Activated T-cell treated with anti-CD3 and anti-CD28 coated beads, Interleukin-2, amount 50 U/mL, for 48 hours (primary cell): ENCODE measurements around the gene TMEM255B.
"Not testable (repeated sequence)": the region's sequence is repeated elsewhere in the genome, so short reads cannot be mapped to it uniquely, and the experiment has no call there.

Experiments used
- DNase-seq, 2 experiments: peaks; one replicate each; pipeline ENCODE4 v3.0.0-alpha.2; 2020

Gene TMEM255B

DNA sequence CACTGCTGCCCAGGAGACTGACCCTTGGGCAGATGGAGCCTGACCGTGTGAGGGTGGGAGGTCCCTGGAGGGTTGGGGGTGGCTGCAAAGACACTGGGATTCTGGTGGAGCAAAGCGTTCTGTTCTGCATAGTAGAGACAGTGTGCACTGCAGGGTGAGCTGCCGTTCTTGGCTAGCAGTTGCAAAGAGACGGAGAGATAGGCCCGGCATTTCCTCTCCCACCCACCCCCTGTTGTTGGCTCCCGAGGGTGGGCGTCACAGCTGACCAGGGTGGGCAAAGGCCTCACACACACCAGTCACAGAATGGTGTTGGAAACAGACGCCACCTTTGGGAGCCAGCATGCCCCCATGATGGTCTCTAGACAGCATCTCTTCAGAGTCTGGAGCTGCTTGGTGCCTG lies 11.4 kb downstream of the TMEM255B start:
- DNase-seq: no peak

GRCh38 chr13:113770937-113771336 lies 11.9 kb downstream of the TMEM255B start:
- DNase-seq: no peak

DNA sequence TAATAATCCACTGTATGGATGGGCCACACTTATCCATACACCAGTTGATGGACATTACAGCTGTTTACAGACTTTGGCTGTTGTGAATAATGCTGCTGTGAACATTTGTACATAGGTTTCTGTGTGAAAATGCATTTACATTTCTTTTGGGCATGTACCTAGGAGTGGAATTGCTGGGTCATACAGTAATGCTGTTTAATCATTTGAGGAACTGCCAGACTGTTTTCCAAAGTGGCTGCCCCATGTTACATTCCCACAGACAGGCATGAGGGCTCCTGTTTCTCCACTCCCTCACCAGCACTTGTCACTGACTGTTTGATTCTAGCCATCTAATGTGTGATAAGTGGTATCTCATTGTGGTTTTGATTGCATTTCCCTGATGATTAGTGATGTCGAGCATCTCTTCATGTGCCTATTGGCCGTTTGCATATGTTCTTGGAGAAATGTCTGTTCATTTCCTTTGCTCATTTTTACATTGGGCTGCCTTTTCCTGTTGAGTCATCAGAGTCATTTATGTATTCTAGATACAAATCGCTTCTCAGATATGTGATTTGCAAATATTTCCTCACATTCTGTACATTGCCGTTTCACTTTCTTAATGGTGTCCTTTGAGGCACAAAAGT lies 12.8 kb downstream of the TMEM255B start:
- no peak for DNase-seq

DNA sequence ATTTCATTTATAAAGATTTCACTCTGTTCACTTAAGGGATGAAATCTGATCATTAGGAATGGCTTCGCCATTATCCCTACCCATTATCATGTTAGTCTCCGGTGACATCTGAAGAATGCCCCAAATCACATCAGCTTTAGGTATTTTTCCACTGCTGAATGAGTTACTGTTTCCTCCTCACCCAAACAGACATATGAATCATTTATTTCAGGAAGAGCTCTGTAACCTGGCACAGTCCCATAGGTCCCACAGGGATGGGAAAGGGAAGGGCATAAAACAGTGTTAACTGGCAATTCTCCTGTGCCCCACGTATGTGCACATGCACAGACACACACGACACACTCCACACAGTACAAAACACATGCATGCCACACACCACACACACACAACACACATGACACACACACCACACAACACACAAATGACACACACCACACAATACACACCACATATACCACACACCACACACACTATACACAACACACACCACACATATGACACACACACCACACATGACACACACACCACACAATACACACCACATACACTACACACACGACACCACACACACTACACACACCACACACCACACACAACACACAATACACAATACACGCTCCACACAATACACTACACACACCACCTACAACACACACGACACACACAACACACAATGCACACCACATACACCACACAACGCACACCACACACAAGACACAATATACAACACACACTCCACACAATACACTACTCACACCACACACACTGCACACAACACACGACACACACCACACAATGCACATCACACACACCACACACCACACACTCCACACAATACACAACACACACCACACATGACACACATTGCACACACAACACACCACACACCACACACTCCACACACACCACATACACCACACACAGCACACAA lies 15.4 kb downstream of the TMEM255B start:
- no peak for DNase-seq

GRCh38 chr13:113775451-113776145 lies 16.6 kb downstream of the TMEM255B start:
- DNase-seq: no peak

DNA sequence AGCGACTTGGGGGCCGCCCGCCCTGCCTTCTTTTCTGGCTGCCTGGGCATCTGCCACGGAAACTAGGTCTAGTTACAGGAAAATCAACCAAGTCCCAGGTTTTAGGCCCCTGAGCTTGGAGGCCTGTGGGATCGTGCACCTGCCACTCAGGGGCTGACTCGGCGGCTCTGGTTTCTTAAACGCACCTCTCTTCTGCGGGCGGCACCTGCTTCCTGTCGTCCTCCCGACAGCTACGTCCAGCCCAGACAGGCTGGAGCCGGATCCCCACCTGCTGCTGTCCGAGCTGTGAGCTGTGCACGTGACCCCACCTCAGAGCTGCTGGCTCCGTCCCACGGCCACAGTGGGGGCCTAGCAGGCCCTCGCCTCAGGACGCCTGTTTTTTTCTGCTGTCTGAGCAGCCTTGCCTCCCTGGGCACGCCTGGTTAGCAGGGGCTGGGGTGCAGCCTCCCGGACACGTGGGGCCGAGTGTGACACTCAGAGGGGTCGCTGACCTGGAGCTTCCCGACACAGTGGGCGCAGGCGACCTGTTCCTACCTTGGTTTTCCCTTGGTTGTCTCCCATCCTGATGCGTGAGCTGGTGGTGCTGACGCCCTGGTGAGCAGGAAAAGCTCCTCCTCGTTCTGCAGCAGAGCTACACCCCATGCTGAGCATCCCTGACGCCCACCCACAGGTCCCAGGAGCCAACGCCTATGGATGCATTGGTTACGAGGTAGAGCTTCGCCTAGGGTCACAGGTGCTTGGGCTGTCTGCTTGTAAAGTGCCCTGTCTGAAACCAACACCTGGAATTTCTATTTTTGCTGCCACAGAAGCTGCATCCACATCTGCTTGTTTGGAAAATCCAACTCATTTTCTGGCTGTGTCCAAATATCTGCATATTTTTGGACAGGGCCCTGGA lies 17.5 kb downstream of the TMEM255B start:
- no peak for DNase-seq

DNA sequence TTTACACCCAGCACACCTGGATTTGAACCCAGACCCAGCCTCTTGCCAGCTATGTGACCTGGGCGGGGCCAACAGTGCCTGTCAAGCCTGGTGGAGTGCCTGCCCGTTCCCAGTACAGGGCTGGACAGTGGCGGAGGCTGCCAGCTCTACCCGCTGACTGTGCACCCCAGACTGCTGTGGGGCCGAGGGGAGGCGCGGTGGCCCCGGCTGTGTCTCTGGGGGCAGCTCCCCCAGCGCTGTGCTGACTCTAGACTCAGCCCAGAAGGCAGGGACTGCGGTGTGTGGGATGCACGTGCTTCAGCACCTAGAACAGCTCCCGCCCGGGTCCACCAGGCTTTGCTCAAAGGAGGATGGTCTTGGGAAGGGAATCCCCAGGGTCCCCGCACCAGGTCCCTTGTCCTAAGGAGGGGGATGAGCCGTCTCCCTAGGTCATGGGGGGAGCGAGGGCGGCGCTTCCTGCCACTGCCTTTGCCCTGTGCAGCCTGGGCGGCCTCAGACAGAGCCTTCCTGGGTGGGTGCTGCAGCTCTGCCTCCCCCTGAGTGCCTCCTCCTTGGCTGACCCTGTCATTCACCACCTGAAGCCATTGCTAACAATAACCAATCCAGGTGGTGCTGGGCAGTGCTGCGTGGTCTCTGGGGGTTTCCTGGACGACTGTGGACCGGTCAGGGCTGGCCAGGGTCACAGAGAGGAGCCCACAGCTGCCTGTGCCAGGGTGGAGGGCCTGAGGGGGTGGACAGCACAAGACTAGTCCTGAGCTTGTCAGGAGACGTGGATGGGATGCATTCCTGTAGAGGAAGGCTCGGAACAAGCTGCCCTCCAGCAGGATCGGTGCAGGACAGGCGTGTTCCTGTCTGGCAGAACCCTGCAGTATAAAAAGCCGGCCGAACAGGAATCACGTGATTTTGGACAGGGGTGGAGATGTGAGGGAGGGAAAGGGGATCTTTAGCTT lies 18.6 kb downstream of the TMEM255B start:
- DNase-seq: no peak

GRCh38 chr13:113781571-113781970 lies 22.5 kb downstream of the TMEM255B start:
- no peak for DNase-seq

GRCh38 chr13:113782472-113782871 lies 23.4 kb downstream of the TMEM255B start:
- DNase-seq: no peak

- no peak for DNase-seq
Measured at GRCh38 chr13:113783200-113783881, 24.3 kb downstream of the TMEM255B start.

DNA sequence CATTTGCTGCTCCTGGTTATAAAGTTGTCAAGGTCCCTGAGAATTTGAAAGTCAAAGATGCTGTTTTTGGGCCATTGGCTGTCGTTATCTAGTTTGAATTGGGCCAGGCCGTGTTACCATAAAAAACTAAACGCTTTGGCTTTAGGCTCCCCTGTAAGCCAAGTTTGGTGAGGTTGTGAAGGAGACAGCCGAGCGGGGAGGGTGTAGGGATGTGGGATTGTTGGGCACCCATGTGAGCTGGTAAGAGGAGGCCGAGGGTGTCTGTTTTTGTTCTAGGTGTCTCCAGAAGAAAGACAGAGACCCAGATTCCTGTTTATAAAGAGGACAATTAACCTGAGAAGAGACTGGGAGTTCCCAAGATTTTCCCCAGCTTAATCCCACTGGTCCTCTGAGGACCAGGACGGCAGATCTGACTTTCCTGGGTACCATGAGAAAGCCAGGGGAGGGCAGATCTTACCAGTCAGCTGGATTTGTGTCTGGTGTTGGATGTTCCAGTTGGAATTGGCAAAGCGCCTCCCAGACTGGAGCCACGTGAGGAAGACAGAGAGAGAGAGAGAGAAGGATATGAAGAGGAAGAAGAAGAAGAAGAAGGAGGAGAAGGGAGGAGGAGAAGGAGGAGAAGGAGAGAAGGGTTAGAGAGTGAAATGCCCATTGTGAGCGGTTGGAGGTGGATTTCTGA lies 25.1 kb downstream of the TMEM255B start:
- DNase-seq: no peak

DNA sequence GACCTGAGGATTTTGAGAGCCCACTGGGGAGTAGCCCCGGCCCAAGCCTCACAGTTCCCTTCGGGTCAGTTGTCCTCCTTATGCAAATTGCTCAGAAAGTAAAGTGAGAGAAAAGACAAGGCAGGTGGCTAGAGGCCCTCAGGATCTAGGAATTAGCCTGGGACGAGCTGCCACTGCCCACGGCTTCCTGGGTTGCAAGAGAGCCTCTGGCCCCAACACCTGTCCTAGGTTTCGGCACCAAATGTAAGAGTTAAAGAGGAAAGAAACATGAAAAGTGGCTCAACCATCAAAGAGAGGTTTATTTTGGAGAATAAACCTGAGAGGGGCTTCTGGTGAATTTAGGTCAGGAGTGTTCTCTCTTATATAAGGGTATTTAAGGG lies 25.6 kb downstream of the TMEM255B start:
- no peak for DNase-seq

DNA sequence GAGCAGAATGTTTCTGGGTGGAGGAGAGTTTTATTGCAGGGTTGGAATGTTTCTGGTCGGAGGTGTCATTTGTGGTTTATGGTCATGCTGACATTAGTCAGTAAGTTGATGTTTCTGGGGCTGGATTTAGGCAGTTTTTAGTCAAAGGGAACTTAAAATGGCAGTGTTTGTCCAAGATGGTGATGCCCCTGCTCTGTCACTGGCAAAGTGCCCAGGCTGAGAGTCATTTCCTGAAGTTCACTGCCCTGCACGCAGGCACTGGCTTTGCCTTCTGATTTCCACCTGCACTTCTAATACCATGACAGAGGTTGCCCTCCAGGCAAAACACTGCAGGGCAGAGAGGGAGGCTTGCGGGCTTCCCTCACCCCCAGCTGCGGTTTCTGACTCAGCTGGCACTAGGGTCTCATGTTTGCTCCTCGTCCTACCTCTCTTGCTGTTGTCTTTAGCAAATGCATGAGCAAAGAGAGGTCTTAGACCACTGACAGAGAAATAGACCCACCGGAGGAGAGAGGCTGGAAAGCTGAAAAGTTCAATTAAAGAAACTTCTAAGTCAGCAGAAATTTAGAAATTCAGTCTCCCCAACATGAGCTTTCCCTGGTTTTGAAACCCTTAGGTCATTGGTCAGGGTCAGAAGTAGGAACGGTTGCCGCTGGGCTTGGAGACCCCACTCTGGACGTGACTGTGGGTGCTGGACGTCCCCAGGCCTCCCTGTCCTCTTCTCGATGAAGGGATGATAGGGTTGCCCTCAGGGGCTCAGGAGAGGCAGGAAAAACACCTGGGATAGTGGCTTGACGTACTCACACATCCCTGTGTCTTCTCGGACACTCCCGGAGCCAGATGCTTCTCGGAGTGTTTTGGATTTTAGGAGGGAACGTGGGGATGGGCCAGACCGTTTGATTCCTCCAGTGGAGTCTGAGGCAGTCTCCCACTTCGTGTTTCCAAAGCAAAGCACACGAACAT lies 26.3 kb downstream of the TMEM255B start:
- peak; percentile 47 to 52 for DNase-seq

DNA sequence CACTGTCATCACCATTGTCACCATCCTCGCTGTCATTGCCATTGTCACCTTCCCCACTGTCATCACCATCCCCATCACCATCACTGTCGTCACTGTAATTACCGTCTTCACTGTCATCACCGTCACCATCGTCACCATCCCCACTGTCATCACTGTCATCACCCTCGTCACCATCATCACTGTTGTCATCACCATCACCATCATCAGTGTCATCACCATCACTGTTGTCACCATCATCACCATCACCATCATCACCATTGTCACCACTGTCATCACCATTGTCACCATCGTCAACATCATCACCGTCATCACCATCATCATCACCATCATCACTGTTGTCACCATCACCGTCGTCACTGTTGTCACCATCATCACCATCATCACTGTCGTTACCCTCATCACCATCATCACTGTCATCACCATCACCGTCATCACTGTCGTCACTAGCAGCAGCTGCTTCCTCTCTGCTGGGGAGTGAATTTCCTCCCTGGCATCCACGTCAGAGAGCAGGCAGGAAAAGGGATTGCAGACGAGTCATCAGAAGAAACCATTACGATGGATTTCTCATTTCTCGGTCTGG lies 27.3 kb downstream of the TMEM255B start:
- no peak for DNase-seq

DNA sequence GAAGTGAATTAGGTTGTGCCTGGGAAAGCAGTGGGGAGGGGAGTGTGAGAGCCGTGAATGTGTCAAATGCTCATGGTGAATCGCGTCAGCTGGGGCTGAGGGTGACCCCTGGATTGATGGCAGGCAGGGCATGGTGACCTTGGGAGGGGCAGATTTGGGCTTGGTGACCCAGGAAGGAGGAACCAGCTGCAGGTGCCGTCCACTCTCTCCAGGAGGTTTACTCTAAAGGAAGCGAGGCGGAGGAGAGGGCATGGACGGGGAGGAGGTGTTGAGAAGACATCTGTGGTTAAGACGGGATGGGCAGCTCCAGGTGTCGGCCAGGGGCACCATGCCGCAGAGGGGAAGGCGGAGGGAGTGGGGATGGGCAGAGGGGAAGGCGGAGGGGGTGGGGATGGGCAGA lies 28.7 kb downstream of the TMEM255B start:
- no peak for DNase-seq

GRCh38 chr13:113788413-113789135 lies 29.5 kb downstream of the TMEM255B start:
- no peak for DNase-seq

- no peak for DNase-seq
Measured at GRCh38 chr13:113789167-113789566, 30.1 kb downstream of the TMEM255B start.

DNA sequence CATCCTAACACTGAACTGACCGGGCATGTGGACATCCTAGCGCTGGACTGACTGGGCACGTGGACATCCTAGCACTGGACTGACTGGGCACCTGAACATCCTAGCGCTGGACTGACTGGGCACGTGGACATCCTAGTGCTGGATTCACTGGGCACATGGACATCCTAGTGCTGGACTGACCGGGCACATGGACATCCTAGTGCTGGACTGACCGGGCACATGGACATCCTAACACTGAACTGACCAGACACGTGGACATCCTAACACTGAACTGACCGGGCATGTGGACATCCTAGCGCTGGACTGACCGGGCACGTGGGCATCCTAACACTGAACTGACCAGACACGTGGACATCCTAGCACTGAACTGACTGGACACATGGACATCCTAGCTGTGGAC lies 30.9 kb downstream of the TMEM255B start:
- not testable (repeated sequence) for DNase-seq
